NOMO-1 treated with dmso at 0.1 percent for 144 hours (cell line): ENCODE data around the gene OOSP2.
"Not testable (repeated sequence)": the region's sequence is repeated elsewhere in the genome, so short reads cannot be mapped to it uniquely, and the experiment has no call there.

Source experiments
- DNase-seq: peaks from one replicate; lab custom pipeline; 2025; ENCODE audit not compliant: unreplicated experiment; lab: John Stamatoyannopoulos, UW

OOSP2 gene, protein sequence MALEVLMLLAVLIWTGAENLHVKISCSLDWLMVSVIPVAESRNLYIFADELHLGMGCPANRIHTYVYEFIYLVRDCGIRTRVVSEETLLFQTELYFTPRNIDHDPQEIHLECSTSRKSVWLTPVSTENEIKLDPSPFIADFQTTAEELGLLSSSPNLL

DNA sequence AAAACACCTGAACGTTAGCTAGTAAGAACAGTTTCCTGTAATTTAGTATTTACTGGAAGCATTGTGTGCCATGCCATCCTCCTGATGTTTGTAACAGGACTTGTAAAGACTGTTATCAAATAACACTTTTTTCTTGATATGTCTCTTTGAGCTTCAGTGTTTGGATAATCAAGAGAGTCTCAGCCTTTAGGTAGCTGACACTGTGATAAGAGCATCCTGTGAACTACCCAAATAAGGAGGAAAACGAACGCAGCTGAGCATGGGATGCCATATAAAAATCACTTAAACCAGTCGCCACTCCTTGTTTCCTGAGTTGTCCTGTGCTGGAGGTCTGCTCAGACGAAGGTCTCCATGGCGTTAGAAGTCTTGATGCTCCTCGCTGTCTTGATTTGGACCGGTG lies at the start of gene OOSP2:
TSS of gene OOSP2 (plus strand) at position 301 of the 400 bp plus-strand sequence. CDS start at position 352, 51 bp downstream.
- no peak for DNase-seq

GRCh38 chr11:59990421-59990820 lies 49.8 kb upstream of the OOSP2 start:
- no peak for DNase-seq

GRCh38 chr11:59992425-59992824 lies 47.8 kb upstream of the OOSP2 start:
- no peak for DNase-seq

- no peak for DNase-seq
Measured at GRCh38 chr11:59997800-59998199, 42.4 kb upstream of the OOSP2 start.

- DNase-seq = no peak
Measured at GRCh38 chr11:59999691-60000090, 40.5 kb upstream of the OOSP2 start.

DNA sequence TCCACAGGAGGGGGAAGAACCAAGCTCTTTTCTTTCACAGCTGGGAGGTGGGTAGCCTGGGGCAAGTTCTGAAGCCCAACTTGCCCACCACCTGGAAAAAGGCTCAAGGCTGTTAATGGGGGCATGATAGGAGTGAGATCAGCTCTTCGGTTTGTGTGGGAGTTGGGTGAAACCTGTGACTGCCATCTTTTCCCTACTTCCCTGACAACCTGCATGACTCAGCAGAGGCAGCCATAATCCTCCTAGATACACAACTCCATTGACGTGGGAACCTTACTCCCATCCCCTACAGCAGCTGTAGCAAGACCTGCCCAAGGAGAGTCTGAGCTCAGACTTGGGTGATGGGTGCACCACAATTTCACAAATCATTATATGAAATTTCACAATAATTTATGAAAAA lies 36.5 kb upstream of the OOSP2 start:
- DNase-seq = no peak

GRCh38 chr11:60005360-60005759 lies 34.8 kb upstream of the OOSP2 start:
- no peak for DNase-seq

DNA sequence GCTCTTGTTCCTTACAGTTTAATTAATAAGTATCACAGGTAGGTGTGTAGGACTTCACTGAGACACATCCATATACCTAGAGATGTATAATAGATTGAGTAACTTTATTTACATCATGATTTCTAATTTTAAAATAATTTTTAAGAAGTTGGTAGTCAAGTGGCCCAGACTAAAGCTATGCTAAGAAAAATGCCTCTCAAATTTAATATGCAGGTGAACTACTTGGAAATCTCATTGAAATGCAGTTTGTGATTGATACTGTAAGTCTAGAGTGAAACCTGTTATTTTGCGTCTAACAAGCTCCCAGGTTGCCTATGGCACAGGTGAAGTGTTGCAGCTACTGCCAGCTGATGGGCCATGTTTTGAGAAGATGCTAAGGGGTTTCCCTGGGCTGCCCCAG lies 23.3 kb upstream of the OOSP2 start, which contains the start of gene OOSP4B:
TSS of gene OOSP4B (plus strand) at position 301 of the 400 bp plus-strand sequence.
- DNase-seq = no peak

DNA sequence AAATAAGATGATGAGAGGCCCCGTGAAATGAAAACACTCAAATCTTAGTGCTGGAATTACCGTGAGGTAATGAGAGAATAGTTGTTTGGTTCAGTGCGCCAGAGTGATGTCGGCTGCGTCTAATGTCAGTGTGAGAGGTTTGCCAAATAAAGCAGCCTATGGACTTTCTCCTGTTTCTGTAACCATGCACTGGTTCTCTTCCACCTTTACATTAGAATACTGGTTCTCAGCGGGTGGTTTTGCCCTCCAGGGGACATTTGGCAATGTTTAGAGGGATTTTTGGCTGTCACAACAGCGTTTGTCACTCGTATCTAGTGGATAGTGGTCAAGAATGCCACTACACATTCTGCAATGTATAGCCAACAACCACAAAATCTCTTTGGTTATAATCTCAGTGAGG lies 22.2 kb upstream of the OOSP2 start:
- no peak for DNase-seq

DNA sequence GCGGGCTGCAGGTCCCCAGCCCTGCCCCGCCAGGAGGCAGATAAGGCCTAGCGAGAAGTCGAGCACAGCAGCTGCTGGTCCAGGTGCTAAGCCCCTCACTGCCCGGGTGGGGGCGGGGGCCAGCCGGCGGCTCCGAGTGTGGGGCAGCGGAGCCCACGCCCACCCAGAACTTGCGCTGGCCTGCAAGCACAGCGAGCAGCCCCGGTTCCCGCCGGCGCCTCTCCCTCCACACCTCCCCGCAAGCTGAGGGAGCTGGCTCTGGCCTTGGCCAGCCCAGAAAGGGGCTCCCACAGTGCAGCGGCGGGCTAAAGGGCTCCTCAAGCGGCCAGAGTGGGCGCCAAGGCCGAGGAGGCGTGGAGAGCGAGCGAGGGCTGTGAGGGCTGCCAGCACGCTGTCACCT lies 19.8 kb upstream of the OOSP2 start:
- not testable (repeated sequence) for DNase-seq

DNA sequence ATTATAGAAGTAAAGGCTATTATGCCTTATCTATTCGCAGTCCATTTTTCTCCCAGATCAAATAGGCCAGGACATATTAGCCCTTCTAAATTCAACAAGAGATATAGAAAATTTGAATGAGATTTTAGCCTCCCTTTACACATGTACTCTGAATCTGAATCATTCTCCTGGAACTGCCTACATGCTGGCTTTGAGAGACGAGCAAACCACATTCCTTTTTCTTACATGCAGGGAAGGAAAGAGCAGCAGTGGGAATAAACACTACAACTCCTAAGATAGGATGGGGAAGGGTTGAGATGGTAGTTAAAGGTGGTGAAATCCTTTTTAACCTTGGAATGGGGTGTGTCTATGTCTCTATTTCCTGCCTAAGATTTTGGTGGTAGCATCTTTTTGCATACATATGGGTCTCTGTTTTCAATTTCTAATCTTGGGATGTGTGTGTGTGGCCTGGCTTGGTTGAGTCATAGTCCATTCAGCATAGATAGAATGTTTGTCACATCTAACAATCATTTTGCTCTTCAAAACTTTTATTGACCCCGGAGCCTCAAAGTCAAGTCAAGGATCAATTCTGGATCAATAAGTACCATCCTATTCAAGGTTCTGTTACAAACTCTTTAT lies 11.1 kb upstream of the OOSP2 start:
- no peak for DNase-seq

DNA sequence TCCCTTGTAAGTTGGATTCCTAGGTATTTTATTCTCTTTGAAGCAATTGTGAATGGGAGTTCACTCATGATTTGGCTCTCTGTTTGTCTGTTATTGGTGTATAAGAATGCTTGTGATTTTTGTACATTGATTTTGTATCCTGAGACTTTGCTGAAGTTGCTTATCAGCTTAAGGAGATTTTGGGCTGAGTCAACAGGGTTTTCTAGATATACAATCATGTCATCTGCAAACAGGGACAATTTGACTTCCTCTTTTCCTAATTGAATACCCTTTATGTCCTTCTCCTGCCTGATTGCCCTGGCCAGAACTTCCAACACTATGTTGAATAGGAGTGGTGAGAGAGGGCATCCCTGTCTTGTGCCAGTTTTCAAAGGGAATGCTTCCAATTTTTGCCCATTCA lies 10.2 kb downstream of the OOSP2 start:
- DNase-seq = not testable (repeated sequence)

- DNase-seq = not testable (repeated sequence)
Measured at GRCh38 chr11:60050839-60051238, 10.6 kb downstream of the OOSP2 start.

- DNase-seq = peak; percentile 72
Measured at GRCh38 chr11:60056349-60056969, 16.2 kb downstream of the OOSP2 start, which contains the start of gene MS4A3. TSS of gene MS4A3 (plus strand) at chr11:60056665. CDS start at chr11:60061161, 4,496 bp downstream.

DNA sequence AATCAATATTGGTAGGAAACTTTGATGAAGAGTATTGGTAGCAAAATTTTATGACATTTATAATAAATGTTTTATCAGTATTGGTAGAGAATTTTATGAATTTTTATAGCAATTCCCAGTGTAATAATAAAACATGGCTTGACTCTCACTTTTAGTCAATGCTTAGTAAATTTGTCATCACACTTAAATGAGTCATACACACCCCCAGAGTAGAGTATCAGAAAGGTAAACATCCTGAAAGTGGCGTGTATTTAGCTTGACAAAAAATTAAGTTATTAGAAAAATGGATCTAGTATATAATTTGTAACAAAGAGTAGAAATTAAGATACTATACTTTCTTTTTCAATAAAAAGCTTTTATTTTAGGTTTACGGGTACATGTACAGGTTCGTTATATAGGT lies 18.8 kb downstream of the OOSP2 start:
- DNase-seq = no peak

- no peak for DNase-seq
Measured at GRCh38 chr11:60059521-60060240, 19.5 kb downstream of the OOSP2 start.

- DNase-seq = no peak
Measured at GRCh38 chr11:60064111-60064510, 23.9 kb downstream of the OOSP2 start.

DNA sequence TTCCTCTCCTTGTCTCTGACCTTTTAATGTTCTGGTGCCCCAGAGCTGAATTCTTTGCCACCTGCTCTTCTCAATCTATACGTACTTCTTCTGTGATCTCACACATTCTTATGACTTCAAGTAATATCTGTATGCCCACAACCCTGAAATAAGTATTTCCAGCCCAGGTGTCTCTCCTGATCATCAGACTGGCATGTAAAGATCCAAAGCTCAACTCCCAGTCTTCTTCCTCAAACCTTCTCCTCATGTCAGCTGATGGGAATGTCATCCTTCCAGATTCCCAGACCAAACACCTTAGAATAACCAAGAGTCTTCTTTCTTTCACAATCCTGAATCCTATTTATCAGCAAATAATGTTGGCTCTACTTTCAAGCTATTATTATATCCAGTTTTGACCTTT lies 25.6 kb downstream of the OOSP2 start:
- DNase-seq = no peak

DNA sequence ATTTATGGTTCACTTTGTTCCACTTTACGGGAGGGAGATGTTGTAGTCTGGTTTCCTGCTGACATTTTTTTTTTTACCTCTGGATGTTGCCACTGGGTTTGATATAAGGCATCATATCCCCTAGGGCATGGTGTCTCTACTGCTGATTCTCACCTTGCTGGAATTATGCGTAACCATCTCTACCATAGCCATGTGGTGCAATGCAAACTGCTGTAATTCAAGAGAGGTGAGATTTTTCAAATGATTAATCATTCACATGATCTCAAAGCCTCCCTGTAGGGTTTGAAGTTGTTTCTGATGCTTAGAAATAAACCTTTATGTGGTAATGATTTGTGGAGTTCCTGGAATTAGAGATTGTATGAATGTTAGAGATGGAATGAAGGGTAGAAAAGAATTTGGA lies 29.2 kb downstream of the OOSP2 start:
- no peak for DNase-seq

GRCh38 chr11:60071644-60072043 lies 31.4 kb downstream of the OOSP2 start:
- DNase-seq = not testable (repeated sequence)

- no peak for DNase-seq
Measured at GRCh38 chr11:60077216-60077817, 37.1 kb downstream of the OOSP2 start.
